ENCODE data around the gene DEPDC5.

Gene DEPDC5

DNA sequence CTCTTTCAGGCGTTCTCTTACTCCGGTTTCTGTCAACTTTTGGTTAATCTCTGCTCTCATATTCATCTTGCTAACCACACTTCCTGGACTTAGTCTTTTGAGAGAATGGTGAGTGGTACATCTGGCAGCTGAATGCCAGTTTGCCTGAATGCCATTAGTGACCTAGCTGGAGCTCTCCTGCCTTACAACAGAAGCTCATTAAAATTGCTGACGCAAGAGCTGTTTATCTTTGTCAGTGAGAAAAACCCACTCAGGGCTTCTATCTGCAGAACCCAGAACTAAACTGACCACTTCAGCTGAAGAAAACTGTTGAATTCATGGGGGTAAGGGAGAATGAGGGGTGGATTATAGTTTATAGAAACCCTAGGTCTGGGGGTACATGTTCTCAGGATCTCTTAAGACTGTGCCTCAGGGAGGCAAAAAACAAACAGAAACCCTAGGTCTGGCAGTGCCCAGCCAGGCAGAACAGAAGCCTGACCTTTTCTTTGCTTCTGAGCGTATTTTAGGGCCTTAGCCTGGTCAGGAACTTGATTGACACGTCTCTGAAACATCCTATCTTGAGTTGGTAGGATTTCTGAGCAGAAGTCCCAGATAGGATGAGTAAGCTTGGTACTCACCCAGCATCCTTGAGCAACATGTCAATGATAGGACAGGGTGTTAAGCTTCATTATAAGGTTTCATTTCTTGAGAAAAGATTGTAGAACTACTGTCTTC is 137.7 kb downstream of the DEPDC5 start:
- no peak for DNase-seq (ENCODE audit: low read depth in 2 of 3, low spot score in 1 of 3)

GRCh38 chr22:31892080-31892433 is 138.2 kb downstream of the DEPDC5 start:
- DNase-seq (ENCODE audit: low read depth in 2 of 3, low spot score in 1 of 3): no peak

- DNase-seq (ENCODE audit: low read depth in 2 of 3, low spot score in 1 of 3): no peak
These were observed 139.6 kb downstream of the DEPDC5 start for GRCh38 chr22:31893460-31893859.

GRCh38 chr22:31895411-31896123 is 141.7 kb downstream of the DEPDC5 start:
- no peak for DNase-seq (ENCODE audit: low read depth in 2 of 3, low spot score in 1 of 3)

DNA sequence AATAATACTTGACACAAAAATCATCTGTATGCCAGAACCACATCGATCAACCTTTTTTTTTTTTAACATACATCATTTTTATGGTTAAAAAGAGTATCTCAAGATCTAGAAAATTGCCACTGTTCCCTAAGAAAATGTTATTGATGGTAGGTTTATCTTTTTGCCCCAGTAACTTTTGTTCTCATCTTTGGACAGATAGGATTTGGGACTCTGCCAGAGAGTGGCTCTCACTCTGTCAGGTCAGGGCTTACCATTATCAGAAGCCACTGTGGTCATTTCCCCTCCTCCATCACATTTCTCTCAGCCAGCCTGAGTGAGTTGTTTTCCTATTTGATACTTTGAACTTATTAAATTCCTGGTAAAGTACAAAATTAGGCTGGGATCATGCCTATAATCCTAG is 142.7 kb downstream of the DEPDC5 start:
- no peak for DNase-seq (ENCODE audit: low read depth in 2 of 3, low spot score in 1 of 3)

DNA sequence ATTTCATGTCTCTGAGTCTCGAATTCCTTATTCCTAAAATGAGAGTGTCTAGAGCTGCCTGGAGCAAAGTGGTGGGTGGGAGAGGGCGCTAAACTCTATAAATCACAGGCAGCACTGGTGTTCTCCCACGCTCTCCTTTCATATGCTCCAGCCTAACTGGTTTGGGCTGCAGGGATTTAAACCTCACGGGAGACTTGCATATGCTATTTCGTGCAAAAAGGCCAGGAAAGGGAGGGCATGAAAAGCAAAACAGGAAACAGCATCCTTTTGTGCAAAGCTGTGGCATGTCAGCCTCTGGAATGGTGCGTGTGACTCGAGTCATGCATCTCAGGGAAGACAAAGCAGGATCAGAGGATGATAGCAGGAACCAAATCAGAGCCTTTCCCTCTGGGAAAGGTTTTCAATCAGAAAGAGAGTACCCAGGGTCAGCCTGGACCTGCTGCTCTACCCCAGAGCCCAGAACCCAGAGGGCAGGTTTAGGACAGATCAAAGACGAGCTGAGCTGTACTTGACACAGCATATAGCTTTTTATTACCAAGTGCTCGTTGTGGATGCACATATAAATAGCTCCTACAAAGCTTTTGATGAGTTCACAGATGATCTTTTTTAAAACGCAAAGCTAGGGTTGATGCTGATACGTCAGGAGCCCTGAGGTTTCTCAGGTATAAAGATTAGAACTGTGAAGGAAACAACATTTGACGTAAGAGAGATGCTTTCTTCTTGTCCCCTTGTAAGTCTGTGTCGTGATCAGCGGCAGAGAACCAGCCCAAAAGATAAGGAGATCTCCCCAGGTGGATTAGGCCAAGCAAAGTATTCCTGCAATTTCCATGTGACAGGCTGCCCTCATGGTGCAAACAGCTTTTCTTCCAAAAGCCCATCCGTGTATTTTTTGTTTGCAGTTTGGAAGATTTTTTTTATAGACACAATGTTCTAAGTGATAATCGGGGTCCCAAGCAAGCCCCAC is 144.3 kb downstream of the DEPDC5 start:
- no peak for DNase-seq (ENCODE audit: low read depth in 2 of 3, low spot score in 1 of 3)

DNA sequence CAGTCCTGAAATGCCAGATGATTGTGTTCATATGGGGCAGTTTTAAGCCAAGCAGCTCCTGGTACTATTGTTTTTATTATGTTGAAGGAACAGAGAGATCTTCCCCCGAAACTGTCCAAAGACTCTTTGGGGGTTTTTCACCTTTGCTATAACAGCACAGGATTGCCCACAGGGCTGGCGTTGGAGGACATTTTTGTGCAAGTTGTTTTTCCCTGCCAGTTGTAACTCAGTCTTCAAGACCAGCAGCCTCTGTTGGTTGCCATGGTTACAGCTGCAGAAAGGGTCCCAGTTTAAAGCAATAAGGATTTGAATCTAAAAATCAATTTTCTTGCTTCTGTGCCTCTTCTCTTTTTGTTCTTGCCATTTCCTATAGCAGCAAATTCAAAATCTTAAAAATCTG is 145.1 kb downstream of the DEPDC5 start:
- DNase-seq (ENCODE audit: low read depth in 2 of 3, low spot score in 1 of 3): no peak

DNA sequence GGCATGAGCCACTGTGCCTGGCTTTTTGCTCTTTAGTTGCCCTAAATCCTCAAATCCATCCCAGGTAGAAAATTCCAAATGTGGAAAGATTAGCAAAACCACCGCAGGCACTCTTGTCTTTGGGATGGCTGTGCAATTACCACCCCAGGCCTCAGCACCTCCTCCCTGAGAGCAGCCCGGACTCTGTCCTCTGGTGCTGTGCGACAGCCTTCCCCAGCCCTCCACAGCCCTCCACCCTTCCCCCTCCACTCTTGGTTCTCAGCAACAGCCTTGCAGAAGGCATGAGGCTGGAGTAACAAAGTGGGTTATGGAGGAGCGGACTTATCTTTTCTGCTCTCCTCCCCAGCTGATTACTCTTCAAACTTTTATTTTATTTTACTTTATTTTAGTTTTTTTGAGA is 145.8 kb downstream of the DEPDC5 start:
- no peak for DNase-seq (ENCODE audit: low read depth in 2 of 3, low spot score in 1 of 3)

DNA sequence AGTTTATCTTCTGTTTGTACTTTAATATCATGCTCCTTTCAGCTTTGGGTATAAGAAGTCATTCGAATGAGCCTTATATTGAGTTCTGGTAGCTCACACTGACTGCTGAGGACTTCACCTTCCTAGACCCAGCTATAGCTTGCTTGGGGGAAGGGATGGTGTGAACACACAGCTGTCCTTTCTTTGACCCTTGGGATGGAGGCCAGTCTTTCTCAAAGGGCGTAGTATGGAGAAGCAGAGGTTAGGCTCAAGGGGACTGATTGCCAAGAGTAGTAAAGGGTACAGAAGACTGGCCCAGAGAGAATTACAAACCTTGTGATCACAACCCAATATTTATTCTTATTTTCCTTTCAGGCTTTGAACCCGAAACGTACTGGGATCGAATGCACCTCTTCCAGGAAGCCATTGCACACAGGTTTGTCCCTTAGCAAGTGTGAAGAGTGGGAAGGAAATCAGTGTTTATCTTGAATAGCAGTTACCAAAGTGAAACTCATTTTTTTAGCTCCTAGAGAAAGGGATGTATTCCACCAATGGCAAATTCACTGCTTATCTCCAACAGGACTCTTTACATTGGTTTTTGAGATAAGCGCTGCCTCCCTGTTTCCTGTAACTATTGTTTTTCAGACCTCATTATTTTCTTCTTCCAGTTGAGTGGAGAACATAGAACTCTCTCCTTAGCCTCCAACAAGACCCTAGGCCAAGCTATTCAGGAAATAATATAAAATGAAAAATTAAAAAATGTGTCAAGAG is 147.7 kb downstream of the DEPDC5 start:
- DNase-seq (ENCODE audit: low read depth in 2 of 3, low spot score in 1 of 3): no peak

- no peak for DNase-seq (ENCODE audit: low read depth in 2 of 3, low spot score in 1 of 3)
These were observed 150.8 kb downstream of the DEPDC5 start for GRCh38 chr22:31904651-31905050.

GRCh38 chr22:31905356-31905755 is 151.5 kb downstream of the DEPDC5 start:
- DNase-seq (ENCODE audit: low read depth in 2 of 3, low spot score in 1 of 3): no peak

GRCh38 chr22:31906086-31906485 is 152.3 kb downstream of the DEPDC5 start:
- DNase-seq (ENCODE audit: low read depth in 2 of 3, low spot score in 1 of 3): no peak

DNA sequence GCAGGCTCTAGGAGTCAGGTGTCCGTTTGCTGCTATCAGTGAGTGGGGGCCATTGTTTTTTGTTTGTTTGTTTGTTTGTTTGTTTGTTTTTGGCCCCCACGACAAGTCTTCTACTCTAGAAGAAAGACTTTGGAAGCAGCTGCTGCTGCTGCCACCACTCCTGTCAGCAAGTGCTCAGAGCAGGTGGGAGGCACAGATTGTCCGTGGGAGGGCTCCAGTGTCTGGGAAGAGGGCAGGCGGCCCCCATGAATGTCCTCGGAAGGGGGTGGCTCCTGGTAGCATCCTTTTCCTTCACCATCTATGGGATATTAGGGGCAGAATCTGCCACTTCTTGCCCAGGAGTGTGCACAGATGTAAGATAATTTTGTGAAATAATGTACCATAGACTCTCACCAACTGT is 152.8 kb downstream of the DEPDC5 start:
- no peak for DNase-seq (ENCODE audit: low read depth in 2 of 3, low spot score in 1 of 3)

- no peak for DNase-seq (ENCODE audit: low read depth in 2 of 3, low spot score in 1 of 3)
These were observed 156.2 kb downstream of the DEPDC5 start for GRCh38 chr22:31909977-31910376.

DNA sequence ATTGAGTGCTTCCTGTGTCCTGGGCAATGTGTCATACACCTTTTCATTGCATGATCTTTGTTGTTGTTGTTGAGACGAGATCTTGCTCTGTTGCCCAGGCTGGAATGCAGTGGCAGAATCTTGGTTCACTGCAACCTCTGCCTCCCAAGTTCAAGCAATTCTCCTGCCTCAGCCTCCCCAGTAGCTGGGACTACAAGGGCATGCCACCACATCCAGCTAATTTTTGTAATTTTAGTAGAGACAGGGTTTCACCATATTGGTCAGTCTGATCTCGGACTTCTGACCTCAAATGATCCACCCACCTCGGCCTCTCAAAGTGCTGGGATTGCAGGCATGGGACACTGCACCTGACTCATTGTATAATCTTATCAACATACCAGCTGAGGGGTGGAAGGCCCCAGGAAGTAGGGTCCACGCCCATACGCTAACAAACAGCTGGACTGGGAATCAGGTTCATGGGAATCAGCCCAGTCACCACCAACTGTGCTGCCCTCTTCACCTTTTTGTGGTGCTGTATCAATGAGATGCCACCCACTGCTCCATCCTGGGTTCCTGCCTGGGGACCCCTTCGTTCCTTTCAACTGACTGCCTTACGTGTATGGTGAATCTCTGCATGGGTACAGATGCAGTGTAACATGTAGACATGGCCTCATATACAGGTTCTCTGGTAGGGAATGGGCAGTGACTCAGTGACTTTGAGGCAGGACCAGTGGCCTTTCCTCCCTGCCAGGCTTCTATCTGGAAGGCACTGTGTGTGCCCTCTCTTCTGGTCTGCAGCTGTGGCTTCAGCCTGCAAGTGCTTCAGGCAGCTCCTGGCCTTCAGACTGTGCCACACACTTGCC is 158.0 kb downstream of the DEPDC5 start:
- DNase-seq (ENCODE audit: low read depth in 2 of 3, low spot score in 1 of 3): no peak

DNA sequence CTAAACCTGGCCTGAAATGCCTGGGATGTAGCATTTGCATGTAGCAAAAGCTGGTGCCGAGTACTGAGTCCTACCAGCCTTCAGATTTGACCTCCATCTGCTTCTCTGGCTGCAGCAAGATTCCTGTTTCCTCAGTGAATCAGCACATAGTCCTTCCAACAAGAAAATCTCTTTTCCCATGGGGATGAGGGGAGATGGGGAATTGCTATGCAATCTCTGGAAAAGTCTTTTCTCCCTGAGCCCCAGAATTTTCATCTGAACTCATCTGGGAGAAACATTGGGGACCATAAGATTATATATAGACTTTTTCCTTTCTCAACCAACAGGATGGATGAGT is 158.6 kb downstream of the DEPDC5 start:
- no peak for DNase-seq (ENCODE audit: low read depth in 2 of 3, low spot score in 1 of 3)

- no peak for DNase-seq (ENCODE audit: low read depth in 2 of 3, low spot score in 1 of 3)
These were observed 161.8 kb downstream of the DEPDC5 start for GRCh38 chr22:31915586-31915985.

GRCh38 chr22:31917227-31917921 is 163.6 kb downstream of the DEPDC5 start:
- DNase-seq (ENCODE audit: low read depth in 2 of 3, low spot score in 1 of 3): peak in 1 of 3 donors; percentile 5

DNA sequence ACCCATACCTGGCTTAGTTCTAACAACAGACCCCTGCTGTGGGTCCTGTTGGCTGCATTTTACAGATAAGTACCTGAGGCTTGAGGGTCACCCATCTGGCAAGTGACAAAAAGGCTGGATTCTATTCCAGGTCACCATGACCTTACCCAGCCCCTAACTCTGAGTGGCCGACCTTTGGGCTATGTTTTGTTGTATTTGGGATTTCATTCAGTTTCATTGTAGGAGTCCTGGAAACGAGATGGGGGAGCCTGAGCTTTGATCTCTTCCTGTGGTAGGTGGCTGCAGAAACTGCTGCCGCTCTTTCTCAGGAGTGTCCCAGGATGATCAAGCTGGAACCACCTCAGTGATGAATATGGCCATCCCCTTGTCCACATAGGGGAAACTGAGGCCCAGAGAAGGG is 165.9 kb downstream of the DEPDC5 start:
- no peak for DNase-seq (ENCODE audit: low read depth in 2 of 3, low spot score in 1 of 3)

- no peak for DNase-seq (ENCODE audit: low read depth in 2 of 3, low spot score in 1 of 3)
These were observed 166.5 kb downstream of the DEPDC5 start for GRCh38 chr22:31920306-31920705.

All from stimulated activated CD4-positive, alpha-beta T cell treated with anti-CD3 and anti-CD28 coated beads, Interleukin-12 subunit alpha, Interleukin-12 subunit beta, amount 100 ng/mL, for 48 hours (primary cell).